Endothelial cell of umbilical vein (primary cell): ENCODE measurements around the gene MYO1A. TPM values are rescaled to one million over a fixed set of nuclear protein-coding genes. Genes with fewer than 3 reads are reported as not detected.

Experiments
- BruUV-seq: library from RNA; stranded (reverse); fragments of 400-500 nt; replicated peaks from 2 replicates; lab custom pipeline; 2021; lab: Mats Ljungman, UMichigan
- CTCF ChIA-PET: fragments of 300-600, 350-600 bp; sonication (Branson Sonifier 250); formaldehyde crosslinking; loops from one replicate; lab custom pipeline; 2021; ENCODE audit warnings: antibody characterized with exemption, inconsistent platforms; lab: Charles Lee
- POLR2A ChIA-PET: fragments of 300-600, 350-600 bp; sonication (Branson Sonifier 250); formaldehyde crosslinking; loops from one replicate; lab custom pipeline; 2021; ENCODE audit warnings: antibody characterized with exemption, inconsistent platforms; lab: Charles Lee
- DNase-seq: peaks from one replicate; pipeline ENCODE4 v3.0.0-alpha.2; 2011; ENCODE audit warnings: low read depth, low spot score
- FAIRE-seq: peaks from 2 replicates; lab custom pipeline; 2011; peaks lifted over from hg19 to GRCh38; lab: Jason Lieb, UNC
- H2AFZ ChIP-seq: 2 replicates; pipeline ENCODE4 v1.6.0; 2012; ENCODE audit warnings: low read depth, low read length, control low read depth, inconsistent platforms
- H3K27ac ChIP-seq: 2 replicates; pipeline ENCODE4 v1.5.1; 2011; ENCODE audit warnings: low read depth, mild to moderate bottlenecking, control low read depth, low read length, moderate library complexity; ENCODE audit not compliant: insufficient read depth
- H3K27me3 ChIP-seq, 2 experiments: 2 replicates each; pipeline versions ENCODE4 v1.6.0 to v1.6.1; 2011; ENCODE audit warnings: low read length in 2 of 2, mixed read lengths in 1 of 2; ENCODE audit not compliant: control insufficient read depth in 2 of 2, insufficient read depth in 2 of 2
- H3K36me3 ChIP-seq, 2 experiments: 2 replicates in 1 of 2; 3 replicates in 1 of 2; pipeline ENCODE4 v1.5.1; 2011; ENCODE audit warnings: low read length in 2 of 2, mild to moderate bottlenecking in 1 of 2, moderate library complexity in 1 of 2; ENCODE audit not compliant: control insufficient read depth in 2 of 2, insufficient read depth in 2 of 2; ENCODE audit errors: extremely low read depth in 1 of 2
- H3K4me1 ChIP-seq: 3 replicates; pipeline ENCODE4 v1.5.1; 2011; ENCODE audit warnings: mild to moderate bottlenecking, low read length; ENCODE audit not compliant: control insufficient read depth, insufficient read depth; ENCODE audit errors: extremely low read depth
- H3K4me2 ChIP-seq: 2 replicates; pipeline ENCODE4 v1.6.1; 2011; ENCODE audit warnings: low read length, control low read depth, mixed read lengths; ENCODE audit not compliant: insufficient read depth
- H3K4me3 ChIP-seq, 3 experiments: fragments of 200-600 bp in 1 of 3; sonication (generic), shearing (Covaris generic) in 1 of 3; replicated peaks in 1 of 3; 2 replicates each; pipeline ENCODE4 v1.5.1; 2011 to 2016; ENCODE audit warnings: control low read depth in 3 of 3, low read length in 3 of 3, mild to moderate bottlenecking in 2 of 3, inconsistent platforms in 1 of 3, low read depth in 1 of 3, moderate library complexity in 1 of 3; ENCODE audit not compliant: insufficient read depth in 1 of 3
- H3K79me2 ChIP-seq: 2 replicates; pipeline ENCODE4 v1.6.0; 2012; ENCODE audit warnings: low read length, inconsistent platforms; ENCODE audit not compliant: control insufficient read depth, insufficient read depth
- H3K9ac ChIP-seq: replicated peaks from 2 replicates; pipeline ENCODE3; 2011; ENCODE audit warnings: low read length, control low read depth; ENCODE audit not compliant: insufficient read depth; ENCODE audit errors: extremely low read depth
- H3K9me1 ChIP-seq: replicated peaks from 3 replicates; pipeline ENCODE4 v1.6.0; 2011; ENCODE audit warnings: mild to moderate bottlenecking, low read length; ENCODE audit not compliant: control insufficient read depth, insufficient read depth; ENCODE audit errors: extremely low read depth
- H3K9me3 ChIP-seq: replicated peaks from 2 replicates; pipeline ENCODE4 v1.5.1; 2012; ENCODE audit warnings: low read length, inconsistent platforms; ENCODE audit not compliant: control insufficient read depth, insufficient read depth
- H4K20me1 ChIP-seq: replicated peaks from 2 replicates; pipeline ENCODE3; 2011; ENCODE audit warnings: mild to moderate bottlenecking, low read length; ENCODE audit not compliant: control insufficient read depth, insufficient read depth; ENCODE audit errors: extremely low read depth
- FOS ChIP-seq: IDR thresholded peaks from 2 replicates; pipeline ENCODE4 v1.6.1; 2011; ENCODE audit warnings: mild to moderate bottlenecking, low read length, moderate library complexity, borderline replicate concordance; ENCODE audit not compliant: insufficient read depth
- JUN ChIP-seq: IDR thresholded peaks from 2 replicates; pipeline ENCODE4 v1.6.1; 2011; ENCODE audit warnings: borderline replicate concordance, low read depth; ENCODE audit not compliant: insufficient read length, insufficient read depth
- MYC ChIP-seq: IDR thresholded peaks from one replicate; pipeline ENCODE4 v1.6.1; 2011; ENCODE audit warnings: mild to moderate bottlenecking, low read depth, low read length
- POLR2AphosphoS5 ChIP-seq: IDR thresholded peaks from 2 replicates; pipeline ENCODE4 v1.6.1; 2012; ENCODE audit warnings: low read depth, mild to moderate bottlenecking, control low read depth, low read length, moderate library complexity; ENCODE audit not compliant: insufficient read depth
- dilution Hi-C: fragments of 300-500 bp; cut with MboI; formaldehyde crosslinking; loops from one replicate; pipeline ENCODE4 v1.15.0; 2019; ENCODE audit warnings: low sequenced_read_pairs; ENCODE audit not compliant: extremely low pct_ligation_motif_present
- intact Hi-C: fragments of 100-400 bp; cut with micrococcal nuclease; formaldehyde crosslinking; loops from one replicate; pipeline ENCODE4 v1.10.0; 2022
- polyA plus RNA-seq, 4 experiments: library from polyadenylated mRNA; depleted of rRNA in 3 of 4; stranded (reverse) in 3 of 4; unstranded in 1 of 4; fragments of >200 nt; gene quantifications; 2 replicates each; pipeline versions ENCODE4 v1.2.1 to v1.2.3, GENCODE V29; 2011 to 2012; ENCODE audit warnings: missing spikeins in 1 of 4
- total RNA-seq: library from RNA; stranded (reverse); gene quantifications from 2 replicates; pipeline ENCODE4 v1.2.3, GENCODE V29; 2021
- TF ChIP-seq, protein P1 (sequence below), 2 donors: IDR thresholded peaks; 1 replicate in 1 of 2; 2 replicates in 1 of 2; pipeline ENCODE4 v1.5.1; 2011; ENCODE audit warnings: low read length in 2 of 2, mild to moderate bottlenecking in 2 of 2, moderate library complexity in 2 of 2, control low read depth in 1 of 2, inconsistent platforms in 1 of 2, low read depth in 1 of 2; ENCODE audit not compliant: insufficient read depth in 1 of 2; ENCODE audit errors: extremely low read depth in 1 of 2
- TF ChIP-seq, protein P2 (sequence below): IDR thresholded peaks from 2 replicates; pipeline ENCODE4 v1.6.1; 2011; ENCODE audit not compliant: insufficient read depth, insufficient read length

Gene MYO1A
- total and polyA plus RNA-seq, 2 donors (not counting 3 experiments of a cell fraction or from before 2014, with no cell fraction given): not detected

DNA sequence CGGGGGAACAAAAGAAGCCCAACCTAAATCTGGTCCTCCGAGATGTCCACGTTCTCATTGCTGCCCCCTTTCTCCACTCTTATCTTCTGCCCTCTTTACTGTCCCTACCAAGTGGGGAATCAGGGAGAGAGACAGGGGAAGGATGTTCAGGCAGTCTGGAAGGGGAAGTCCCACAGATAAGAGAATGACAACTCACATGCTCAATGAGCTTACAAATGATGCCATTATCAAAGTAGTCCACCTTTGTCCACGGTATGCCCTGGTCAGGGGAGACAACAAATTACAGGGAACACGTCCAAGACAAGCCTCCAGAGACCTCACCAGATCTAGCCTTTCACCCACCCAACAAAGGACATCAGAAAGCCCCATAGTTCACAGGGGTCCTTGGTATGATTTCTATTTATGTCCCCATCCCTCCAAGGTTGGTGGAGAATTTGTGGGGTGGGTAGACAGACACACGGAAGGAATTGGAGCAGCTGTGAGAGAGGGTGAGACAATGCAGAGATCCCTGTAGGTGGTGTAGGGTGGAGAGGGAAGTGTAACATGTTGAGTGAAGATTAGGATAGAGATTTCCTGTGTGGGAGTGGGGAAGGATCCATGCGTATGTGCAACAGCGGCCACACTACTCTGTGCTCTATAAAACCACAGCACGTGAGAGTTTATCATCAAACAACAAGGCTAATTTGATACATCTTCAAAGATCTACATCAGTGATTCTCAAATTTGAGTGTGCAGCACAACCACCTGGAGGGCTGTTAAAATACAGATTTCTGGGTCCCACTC lies 10.7 kb downstream of the MYO1A start:
- no peak overlapping the region for H2AFZ ChIP-seq
- ChIA-PET CTCF (interaction anchor here (1.1 kb wide), 1 partner anchor 30 kb away, joined by 3 read pairs; no protein-coding TSS in a partner anchor), POLR2A (no interaction called here)
- no peaks in the 10 kb centered on the region for H4K20me1 ChIP-seq
- no peaks in the 10 kb centered on the region for H3K9me1 ChIP-seq
- H3K4me3 ChIP-seq: no peak overlapping the region
- peaks cover 22 to 27% of the 10 kb centered on the region in 2 experiments for H3K27me3 ChIP-seq
- no peaks in the 10 kb centered on the region for H3K4me1 ChIP-seq
- H3K27ac ChIP-seq: no peak overlapping the region
- BruUV-seq: no TSS peak
- FAIRE-seq (no peak), DNase-seq (no peak)
- intact Hi-C loops (no loop called here), dilution Hi-C loops (no loop called here)
- H3K4me2 ChIP-seq: no peak overlapping the region
- TF ChIP-seq, protein P1, sequence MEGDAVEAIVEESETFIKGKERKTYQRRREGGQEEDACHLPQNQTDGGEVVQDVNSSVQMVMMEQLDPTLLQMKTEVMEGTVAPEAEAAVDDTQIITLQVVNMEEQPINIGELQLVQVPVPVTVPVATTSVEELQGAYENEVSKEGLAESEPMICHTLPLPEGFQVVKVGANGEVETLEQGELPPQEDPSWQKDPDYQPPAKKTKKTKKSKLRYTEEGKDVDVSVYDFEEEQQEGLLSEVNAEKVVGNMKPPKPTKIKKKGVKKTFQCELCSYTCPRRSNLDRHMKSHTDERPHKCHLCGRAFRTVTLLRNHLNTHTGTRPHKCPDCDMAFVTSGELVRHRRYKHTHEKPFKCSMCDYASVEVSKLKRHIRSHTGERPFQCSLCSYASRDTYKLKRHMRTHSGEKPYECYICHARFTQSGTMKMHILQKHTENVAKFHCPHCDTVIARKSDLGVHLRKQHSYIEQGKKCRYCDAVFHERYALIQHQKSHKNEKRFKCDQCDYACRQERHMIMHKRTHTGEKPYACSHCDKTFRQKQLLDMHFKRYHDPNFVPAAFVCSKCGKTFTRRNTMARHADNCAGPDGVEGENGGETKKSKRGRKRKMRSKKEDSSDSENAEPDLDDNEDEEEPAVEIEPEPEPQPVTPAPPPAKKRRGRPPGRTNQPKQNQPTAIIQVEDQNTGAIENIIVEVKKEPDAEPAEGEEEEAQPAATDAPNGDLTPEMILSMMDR (IDR thresholded peaks at IDR 0.05; ENCODE audit: extremely low read depth in 1 of 2, insufficient read depth in 1 of 2, low read depth in 1 of 2, low read length in 2 of 2): no peak
- TF ChIP-seq FOS: no peak
- no peak for TF ChIP-seq MYC
- TF ChIP-seq JUN: no peak
- TF ChIP-seq, protein P2, sequence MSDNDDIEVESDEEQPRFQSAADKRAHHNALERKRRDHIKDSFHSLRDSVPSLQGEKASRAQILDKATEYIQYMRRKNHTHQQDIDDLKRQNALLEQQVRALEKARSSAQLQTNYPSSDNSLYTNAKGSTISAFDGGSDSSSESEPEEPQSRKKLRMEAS: no peak
- no peak for TF ChIP-seq POLR2AphosphoS5
- H3K79me2 ChIP-seq: no peaks in the 10 kb centered on the region
- no peaks in the 10 kb centered on the region for H3K36me3 ChIP-seq
- H3K9ac ChIP-seq: no peak overlapping the region
- H3K9me3 ChIP-seq: no peaks in the 10 kb centered on the region
